HG03442 (cell line): ENCODE results near the gene XKR7.
"Not testable (repeated sequence)": the region's sequence is repeated elsewhere in the genome, so short reads cannot be mapped to it uniquely, and the experiment has no call there.

Experiments used
- ATAC-seq: cut with Tn5 transposase; IDR thresholded peaks from one replicate; pipeline ENCODE4 v1.9.1; 2021; ENCODE audit warnings: mild to moderate bottlenecking, moderate library complexity; ENCODE audit not compliant: unreplicated experiment

Gene XKR7

GRCh38 chr20:31967830-31968249 lies at the start of gene XKR7:
Gene XKR7, plus strand, starts transcription at chr20:31968151. Its CDS starts 25 bp downstream, at chr20:31968176.
- ATAC-seq, result no peak

GRCh38 chr20:31918466-31919105 lies 49.4 kb upstream of the XKR7 start:
- ATAC-seq, result no peak

- no peak for ATAC-seq
Measured at GRCh38 chr20:31919410-31920155, 48.4 kb upstream of the XKR7 start.

GRCh38 chr20:31920275-31920855 lies 47.6 kb upstream of the XKR7 start:
- no peak for ATAC-seq

GRCh38 chr20:31921480-31921879 lies 46.5 kb upstream of the XKR7 start:
- not testable (repeated sequence) for ATAC-seq

- ATAC-seq, result no peak
Measured at GRCh38 chr20:31922181-31922580, 45.8 kb upstream of the XKR7 start.

GRCh38 chr20:31922588-31922987 lies 45.4 kb upstream of the XKR7 start:
- no peak for ATAC-seq

- ATAC-seq, result peak; percentile 58
Measured at GRCh38 chr20:31923388-31924331, 44.3 kb upstream of the XKR7 start.

GRCh38 chr20:31924561-31924960 lies 43.4 kb upstream of the XKR7 start:
- no peak for ATAC-seq

- no peak for ATAC-seq
Measured at GRCh38 chr20:31925631-31926030, 42.3 kb upstream of the XKR7 start.

GRCh38 chr20:31926493-31926892 lies 41.5 kb upstream of the XKR7 start:
- ATAC-seq, result no peak

- ATAC-seq, result no peak
Measured at GRCh38 chr20:31927627-31928159, 40.3 kb upstream of the XKR7 start.

GRCh38 chr20:31929631-31930030 lies 38.3 kb upstream of the XKR7 start:
- ATAC-seq, result not testable (repeated sequence)

GRCh38 chr20:31930779-31931178 lies 37.2 kb upstream of the XKR7 start:
- ATAC-seq, result no peak

- ATAC-seq, result no peak
Measured at GRCh38 chr20:31933698-31934097, 34.3 kb upstream of the XKR7 start.

GRCh38 chr20:31934491-31934890 lies 33.5 kb upstream of the XKR7 start:
- ATAC-seq, result no peak

GRCh38 chr20:31934968-31935764 lies 32.8 kb upstream of the XKR7 start:
- no peak for ATAC-seq

- ATAC-seq, result no peak
Measured at GRCh38 chr20:31936420-31936819, 31.5 kb upstream of the XKR7 start.

- no peak for ATAC-seq
Measured at GRCh38 chr20:31937820-31938219, 30.1 kb upstream of the XKR7 start.

- ATAC-seq, result no peak
Measured at GRCh38 chr20:31939661-31940060, 28.3 kb upstream of the XKR7 start.
